Trophoblast cell (in vitro differentiated cells and primary cell): ENCODE data around the gene RARS1.

Experiments
- DNase-seq, 2 donors: peaks; one replicate each; pipeline ENCODE4 v3.0.0-alpha.2; 2016
- H2AFZ ChIP-seq: 2 replicates; pipeline ENCODE4 v1.6.1; 2013; ENCODE audit warnings: low read length, moderate library complexity, mild to moderate bottlenecking; ENCODE audit not compliant: insufficient read depth, poor library complexity
- H2AK5ac ChIP-seq: 2 replicates; pipeline ENCODE4 v1.6.1; 2013; ENCODE audit warnings: mild to moderate bottlenecking, low read length
- H2BK120ac ChIP-seq: 2 replicates; pipeline ENCODE4 v1.6.1; 2013; ENCODE audit warnings: low read length, mild to moderate bottlenecking, moderate library complexity; ENCODE audit not compliant: insufficient read depth, poor library complexity
- H2BK12ac ChIP-seq: 2 replicates; pipeline ENCODE4 v1.6.1; 2013; ENCODE audit warnings: mild to moderate bottlenecking, low read length, moderate library complexity
- H2BK5ac ChIP-seq: 2 replicates; pipeline ENCODE4 v1.6.1; 2013; ENCODE audit warnings: low read length, low read depth, moderate library complexity, mild to moderate bottlenecking; ENCODE audit not compliant: poor library complexity
- H3K14ac ChIP-seq: 2 replicates; pipeline ENCODE4 v1.6.1; 2013; ENCODE audit warnings: mild to moderate bottlenecking, low read length
- H3K18ac ChIP-seq: 2 replicates; pipeline ENCODE4 v1.6.1; 2013; ENCODE audit warnings: mild to moderate bottlenecking, low read length
- H3K23ac ChIP-seq: 2 replicates; pipeline ENCODE4 v1.6.1; 2013; ENCODE audit warnings: low read length
- H3K27ac ChIP-seq: 2 replicates; pipeline ENCODE4 v1.5.1; 2013; ENCODE audit warnings: low read depth, mild to moderate bottlenecking, inconsistent platforms, low read length, moderate library complexity
- H3K27me3 ChIP-seq: 2 replicates; pipeline ENCODE4 v1.6.1; 2013; ENCODE audit warnings: inconsistent platforms, mild to moderate bottlenecking, low read length, moderate library complexity; ENCODE audit not compliant: insufficient read depth
- H3K36me3 ChIP-seq, 2 experiments: 1 replicate in 1 of 2; 2 replicates in 1 of 2; pipeline ENCODE4 v1.6.1; 2013; ENCODE audit warnings: low read length in 2 of 2, mild to moderate bottlenecking in 2 of 2, moderate library complexity in 1 of 2; ENCODE audit not compliant: insufficient read depth in 2 of 2, control insufficient read depth in 1 of 2
- H3K4ac ChIP-seq: 2 replicates; pipeline ENCODE4 v1.6.1; 2013; ENCODE audit warnings: low read depth, mild to moderate bottlenecking, low read length, moderate library complexity
- H3K4me1 ChIP-seq, 2 experiments: 1 replicate in 1 of 2; 2 replicates in 1 of 2; pipeline ENCODE4 v1.6.1; 2013; ENCODE audit warnings: low read length in 2 of 2, mild to moderate bottlenecking in 2 of 2, moderate library complexity in 1 of 2; ENCODE audit not compliant: insufficient read depth in 2 of 2, control insufficient read depth in 1 of 2
- H3K4me2 ChIP-seq: 2 replicates; pipeline ENCODE4 v1.6.1; 2013; ENCODE audit warnings: inconsistent platforms, mild to moderate bottlenecking, low read length, moderate library complexity
- H3K4me3 ChIP-seq: 2 replicates; pipeline ENCODE4 v1.5.1; 2013; ENCODE audit warnings: mild to moderate bottlenecking, low read depth, low read length, inconsistent platforms
- H3K79me1 ChIP-seq: one replicate; pipeline ENCODE4 v1.6.1; 2013; ENCODE audit warnings: low read length
- H3K79me2 ChIP-seq: 2 replicates; pipeline ENCODE4 v1.6.1; 2013; ENCODE audit warnings: low read length, mild to moderate bottlenecking; ENCODE audit not compliant: control insufficient read depth, insufficient read depth, poor library complexity
- H3K9ac ChIP-seq: 2 replicates; pipeline ENCODE4 v1.6.1; 2013; ENCODE audit warnings: mild to moderate bottlenecking, low read length
- H3K9me3 ChIP-seq: 2 replicates; pipeline ENCODE4 v1.6.1; 2013; ENCODE audit warnings: low read depth, mild to moderate bottlenecking, control low read depth, inconsistent platforms, low read length; ENCODE audit not compliant: insufficient read depth
- H4K12ac ChIP-seq: 2 replicates; pipeline ENCODE4 v1.6.1; 2013; ENCODE audit warnings: low read depth, mild to moderate bottlenecking, low read length, moderate library complexity
- H4K8ac ChIP-seq: 2 replicates; pipeline ENCODE4 v1.6.1; 2013; ENCODE audit warnings: low read depth, mild to moderate bottlenecking, low read length, moderate library complexity
- H4K91ac ChIP-seq: one replicate; pipeline ENCODE4 v1.6.1; 2013; ENCODE audit warnings: low read depth, mild to moderate bottlenecking, low read length, moderate library complexity
- WGBS: extraction: QIAGEN DNeasy Blood & Tissue Kit; methylation state at CpG from one replicate; pipeline ENCODE4 v1.1.7; 2013; ENCODE audit warnings: missing lambda C conversion rate; ENCODE audit not compliant: insufficient read length, insufficient coverage; ENCODE audit errors: extremely low coverage; 5-methylcytosine and 5-hydroxymethylcytosine counted together

The RARS1 gene

GRCh38 chr5:168477060-168477459 is 9.2 kb upstream of the RARS1 start:
- H3K27me3 ChIP-seq, result no peaks in the 10 kb centered on the region
- no peak overlapping the region for H3K14ac ChIP-seq
- H3K4me3 ChIP-seq, result no peak overlapping the region
- H2AK5ac ChIP-seq, result no peak overlapping the region
- no peaks in the 10 kb centered on the region for H3K36me3 ChIP-seq
- no CpG with 5 or more reads among the region's 7 CpGs for WGBS
- no peaks in the 10 kb centered on the region for H3K9me3 ChIP-seq
- no peaks in the 10 kb centered on the region for H3K79me2 ChIP-seq
- H3K18ac ChIP-seq, result no peak overlapping the region
- peaks cover 2% of the 10 kb centered on the region for H3K79me1 ChIP-seq
- no peak overlapping the region for H4K91ac ChIP-seq
- no peak overlapping the region for H2BK12ac ChIP-seq
- no peak overlapping the region for H2BK120ac ChIP-seq
- no peak overlapping the region for H4K12ac ChIP-seq
- no peak for DNase-seq
- no peak overlapping the region for H2AFZ ChIP-seq
- no peak overlapping the region for H3K27ac ChIP-seq
- no peak overlapping the region for H2BK5ac ChIP-seq
- H4K8ac ChIP-seq, result no peak overlapping the region
- H3K9ac ChIP-seq, result no peak overlapping the region
- no peak overlapping the region for H3K4ac ChIP-seq
- no peak overlapping the region for H3K4me2 ChIP-seq
- no peak overlapping the region for H3K23ac ChIP-seq
- H3K4me1 ChIP-seq, result peaks cover 2 to 14% of the 10 kb centered on the region in 2 experiments

- Histone ChIP-seq H3K79me1 (no peaks in the 10 kb centered on the region), H3K18ac (no peak overlapping the region), H2BK5ac (no peak overlapping the region), H3K9ac (no peak overlapping the region), H3K4ac (no peak overlapping the region), H3K27ac (no peak overlapping the region), H2BK12ac (no peak overlapping the region), H3K9me3 (no peaks in the 10 kb centered on the region), H3K36me3 (no peaks in the 10 kb centered on the region), H4K8ac (no peak overlapping the region), H3K4me2 (no peak overlapping the region), H3K23ac (no peak overlapping the region), H3K27me3 (no peaks in the 10 kb centered on the region), H4K91ac (no peak overlapping the region), H3K4me3 (no peak overlapping the region), H2AFZ (no peak overlapping the region), H3K14ac (no peak overlapping the region), H3K79me2 (no peaks in the 10 kb centered on the region), H2BK120ac (no peak overlapping the region), H3K4me1 (peaks cover 0 to 7% of the 10 kb centered on the region in 2 experiments), H4K12ac (no peak overlapping the region), H2AK5ac (no peak overlapping the region)
- WGBS, result 100% methylated on average over 1 of the region's 3 CpGs
- DNase-seq, result no peak
Observed at GRCh38 chr5:168479166-168479565, 7.1 kb upstream of the RARS1 start.

GRCh38 chr5:168480601-168481000 is 5.7 kb upstream of the RARS1 start:
- H4K91ac ChIP-seq, result no peak overlapping the region
- no peak overlapping the region for H3K9ac ChIP-seq
- H2AK5ac ChIP-seq, result no peak overlapping the region
- H2BK120ac ChIP-seq, result no peak overlapping the region
- H2AFZ ChIP-seq, result no peak overlapping the region
- no peak overlapping the region for H3K23ac ChIP-seq
- H3K4me1 ChIP-seq, result peaks cover 0 to 7% of the 10 kb centered on the region in 2 experiments
- DNase-seq, result peak in 1 of 2 donors; percentile 69
- H3K79me2 ChIP-seq, result no peaks in the 10 kb centered on the region
- H3K4me3 ChIP-seq, result no peak overlapping the region
- no peak overlapping the region for H2BK5ac ChIP-seq
- WGBS, result no CpG with 5 or more reads among the region's 3 CpGs
- H2BK12ac ChIP-seq, result no peak overlapping the region
- H3K18ac ChIP-seq, result no peak overlapping the region
- no peak overlapping the region for H3K4me2 ChIP-seq
- no peak overlapping the region for H3K27ac ChIP-seq
- H3K79me1 ChIP-seq, result no peaks in the 10 kb centered on the region
- no peak overlapping the region for H4K12ac ChIP-seq
- no peak overlapping the region for H3K14ac ChIP-seq
- no peaks in the 10 kb centered on the region for H3K36me3 ChIP-seq
- no peaks in the 10 kb centered on the region for H3K9me3 ChIP-seq
- no peak overlapping the region for H4K8ac ChIP-seq
- no peaks in the 10 kb centered on the region for H3K27me3 ChIP-seq
- H3K4ac ChIP-seq, result no peak overlapping the region

GRCh38 chr5:168481330-168481788 is 4.9 kb upstream of the RARS1 start:
- H2AFZ ChIP-seq, result no peak overlapping the region
- H3K4me2 ChIP-seq, result no peak overlapping the region
- H3K27ac ChIP-seq, result no peak overlapping the region
- DNase-seq, result peak; percentile 92 to 100
- no peak overlapping the region for H2BK12ac ChIP-seq
- H3K4me1 ChIP-seq, result peaks cover 2 to 7% of the 10 kb centered on the region in 2 experiments
- no peak overlapping the region for H3K4me3 ChIP-seq
- no CpG with 5 or more reads among the region's 4 CpGs for WGBS
- no peak overlapping the region for H4K8ac ChIP-seq
- peaks cover under 1% of the 10 kb centered on the region for H3K79me2 ChIP-seq
- no peak overlapping the region for H3K23ac ChIP-seq
- H3K27me3 ChIP-seq, result no peaks in the 10 kb centered on the region
- no peak overlapping the region for H3K4ac ChIP-seq
- H2BK120ac ChIP-seq, result no peak overlapping the region
- H3K9me3 ChIP-seq, result no peaks in the 10 kb centered on the region
- H4K12ac ChIP-seq, result no peak overlapping the region
- no peak overlapping the region for H3K14ac ChIP-seq
- H3K9ac ChIP-seq, result no peak overlapping the region
- H3K18ac ChIP-seq, result no peak overlapping the region
- no peak overlapping the region for H4K91ac ChIP-seq
- peaks cover under 1% of the 10 kb centered on the region for H3K79me1 ChIP-seq
- no peak overlapping the region for H2BK5ac ChIP-seq
- H3K36me3 ChIP-seq, result no peaks in the 10 kb centered on the region
- no peak overlapping the region for H2AK5ac ChIP-seq
